Suppressor macrophage treated with lipopolysaccharide for 4 hours (primary cell): ENCODE measurements around the gene OR2B6.
"Not testable (repeated sequence)": the region's sequence is repeated elsewhere in the genome, so short reads cannot be mapped to it uniquely, and the experiment has no call there.

Experiments used
- DNase-seq: peaks from one replicate; pipeline ENCODE4 v3.0.0-alpha.2; 2020

OR2B6 gene

GRCh38 chr6:27956941-27957340, at the start of gene OR2B6:
TSS of gene OR2B6 (plus strand) at chr6:27957241. CDS start at chr6:27957241, 0 bp downstream.
- no peak for DNase-seq

- no peak for DNase-seq
Observed at GRCh38 chr6:27908017-27908416, 49.0 kb upstream of the OR2B6 start.

DNA sequence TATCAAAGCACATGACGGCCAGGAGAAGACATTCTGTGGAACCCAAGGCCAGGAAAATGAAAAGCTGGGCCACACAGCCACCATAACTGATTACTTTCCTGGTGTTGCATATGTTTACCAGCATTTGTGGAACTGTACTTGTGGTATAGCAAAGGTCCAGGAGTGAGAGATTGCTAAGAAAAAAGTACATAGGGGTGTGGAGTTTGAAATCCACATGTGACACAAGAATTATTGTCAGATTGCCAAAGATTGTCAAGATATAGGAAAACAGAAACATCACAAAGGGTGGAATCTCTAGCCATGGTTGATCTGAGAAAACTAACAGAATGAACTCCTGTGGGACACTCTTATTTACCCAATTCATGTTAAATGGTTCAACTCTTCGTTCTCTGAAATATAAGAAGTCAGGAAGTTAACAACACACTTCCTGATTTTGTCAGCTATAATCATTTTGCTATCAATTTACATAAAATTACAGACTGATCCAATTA, 45.0 kb upstream of the OR2B6 start, which contains the start of gene OR2B2:
TSS of gene OR2B2 (minus strand) at position 441 of the 491 bp plus-strand sequence. CDS start at position 364, 77 bp downstream.
- DNase-seq, result no peak

DNA sequence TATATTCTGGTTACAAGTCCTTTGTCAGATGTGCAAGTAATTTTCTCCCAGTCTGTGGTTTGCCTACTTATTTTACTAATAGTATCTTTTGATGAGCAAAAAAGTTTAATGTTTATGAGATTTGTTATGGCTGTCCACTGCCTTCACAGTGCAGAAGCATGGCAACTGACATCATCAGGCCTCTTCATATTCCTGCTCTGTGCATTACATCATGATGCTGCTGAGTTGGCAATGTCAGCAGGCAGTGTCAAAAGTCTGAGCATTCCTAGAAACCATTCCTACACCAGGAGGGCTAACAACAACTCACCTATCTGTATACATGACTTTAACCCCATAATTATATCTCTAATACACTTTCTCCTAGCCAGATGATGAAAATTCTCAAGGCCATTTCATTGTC, 34.1 kb upstream of the OR2B6 start:
- DNase-seq, result no peak

DNA sequence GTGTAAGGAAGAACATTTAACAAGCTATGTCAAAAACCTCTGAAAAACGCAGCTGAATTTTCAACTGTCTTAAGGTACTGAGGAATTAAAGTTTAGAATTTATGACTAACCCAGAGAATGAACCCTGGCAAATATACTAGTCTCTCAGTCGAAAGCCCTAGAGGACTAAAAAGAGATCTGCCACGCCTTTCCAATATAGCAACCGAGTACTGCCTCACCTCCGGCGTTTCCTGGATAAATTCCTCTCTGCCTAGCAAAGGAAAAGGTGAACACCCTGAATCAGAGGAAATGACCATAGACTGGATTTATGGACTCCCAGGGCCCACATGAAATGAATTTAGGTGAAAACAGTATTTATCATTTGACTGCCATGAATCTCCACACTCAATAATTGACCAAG, 32.9 kb upstream of the OR2B6 start:
- no peak for DNase-seq

DNA sequence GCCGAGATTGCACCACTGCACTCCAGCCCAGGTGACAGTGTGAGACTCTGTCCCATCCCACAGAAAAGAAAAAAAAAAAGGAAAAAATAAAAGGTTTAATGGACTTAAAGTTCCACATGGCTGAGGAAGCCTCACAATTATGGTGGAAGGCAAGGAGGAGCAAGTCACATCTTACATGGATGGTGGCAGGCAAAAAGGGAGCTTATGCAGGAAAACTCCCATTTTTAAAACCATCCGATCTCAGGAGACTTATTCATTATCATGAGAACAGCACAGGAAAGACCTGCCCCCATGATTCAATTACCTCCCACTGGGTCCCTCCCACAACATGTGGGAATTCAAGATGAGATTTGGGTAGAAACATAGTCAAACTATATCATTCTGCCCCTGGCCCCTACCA, 29.0 kb upstream of the OR2B6 start:
- not testable (repeated sequence) for DNase-seq

DNA sequence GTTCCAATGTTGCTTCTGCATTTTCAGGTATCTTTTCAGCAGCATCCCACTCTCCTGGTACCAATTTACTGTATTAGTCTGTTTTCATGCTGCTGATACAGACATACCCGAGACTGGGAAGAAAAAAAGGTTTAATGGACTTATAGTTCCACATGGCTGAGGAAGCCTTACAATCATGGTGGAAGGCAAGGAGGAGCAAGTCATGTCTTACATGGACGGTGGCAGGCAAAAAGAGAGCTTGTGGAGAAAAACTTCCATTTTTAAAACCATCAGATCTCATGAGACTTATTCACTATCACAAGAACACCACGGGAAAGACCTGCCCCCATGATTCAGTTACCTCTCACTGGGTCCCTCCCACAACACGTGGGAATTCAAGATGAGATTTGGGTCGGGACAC, 27.1 kb upstream of the OR2B6 start:
- not testable (repeated sequence) for DNase-seq

GRCh38 chr6:27931209-27931608, 25.8 kb upstream of the OR2B6 start:
- DNase-seq, result no peak

- no peak for DNase-seq
Observed at GRCh38 chr6:27940766-27941165, 16.3 kb upstream of the OR2B6 start.

GRCh38 chr6:27943072-27943471, 14.0 kb upstream of the OR2B6 start:
- not testable (repeated sequence) for DNase-seq

DNA sequence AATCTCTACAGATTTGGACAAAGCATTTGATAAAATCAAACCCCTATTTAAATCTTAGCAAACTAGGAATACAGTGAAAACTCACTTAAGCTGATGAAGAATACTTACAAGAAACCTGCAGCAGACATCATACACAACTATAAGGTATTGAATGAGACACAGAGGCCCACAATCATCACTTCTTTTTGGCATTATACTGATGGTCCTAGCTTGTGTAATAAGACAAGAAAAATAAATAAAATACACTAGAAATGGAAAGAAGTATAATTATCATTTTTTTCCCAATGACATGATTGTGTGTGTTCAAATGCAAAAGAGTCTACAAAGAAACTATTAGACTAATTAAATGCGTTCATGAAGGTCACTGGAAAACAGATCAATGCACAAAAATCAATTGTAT, 8.8 kb upstream of the OR2B6 start:
- DNase-seq, result no peak

GRCh38 chr6:27951040-27951439, 6.0 kb upstream of the OR2B6 start:
- no peak for DNase-seq

- no peak for DNase-seq
Observed at GRCh38 chr6:27957516-27957915, 475 bp downstream of the OR2B6 start.

GRCh38 chr6:27962506-27962905, 5.5 kb downstream of the OR2B6 start:
- DNase-seq, result no peak

- DNase-seq, result no peak
Observed at GRCh38 chr6:27966044-27966443, 9.0 kb downstream of the OR2B6 start.

GRCh38 chr6:27966816-27967426, 9.9 kb downstream of the OR2B6 start:
- DNase-seq, result no peak

DNA sequence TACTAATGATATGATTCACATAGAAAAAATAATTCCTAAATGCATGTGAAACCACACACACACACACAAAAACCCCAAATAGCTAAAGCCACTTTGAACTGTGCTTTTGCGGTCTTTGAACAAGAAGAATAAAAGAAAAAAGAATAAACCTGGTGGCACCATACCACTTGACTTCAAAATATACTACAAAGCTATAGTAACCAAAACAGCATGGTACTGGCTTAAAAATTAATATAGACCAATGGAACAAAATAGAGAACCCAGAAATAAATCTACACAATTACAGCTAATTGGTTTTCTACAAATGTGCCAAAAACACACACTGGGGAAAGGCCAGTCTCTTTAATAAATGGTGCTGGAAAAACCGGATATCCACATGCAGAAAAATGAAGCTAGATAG, 13.4 kb downstream of the OR2B6 start:
- no peak for DNase-seq

GRCh38 chr6:27972750-27973149, 15.7 kb downstream of the OR2B6 start:
- DNase-seq, result no peak

DNA sequence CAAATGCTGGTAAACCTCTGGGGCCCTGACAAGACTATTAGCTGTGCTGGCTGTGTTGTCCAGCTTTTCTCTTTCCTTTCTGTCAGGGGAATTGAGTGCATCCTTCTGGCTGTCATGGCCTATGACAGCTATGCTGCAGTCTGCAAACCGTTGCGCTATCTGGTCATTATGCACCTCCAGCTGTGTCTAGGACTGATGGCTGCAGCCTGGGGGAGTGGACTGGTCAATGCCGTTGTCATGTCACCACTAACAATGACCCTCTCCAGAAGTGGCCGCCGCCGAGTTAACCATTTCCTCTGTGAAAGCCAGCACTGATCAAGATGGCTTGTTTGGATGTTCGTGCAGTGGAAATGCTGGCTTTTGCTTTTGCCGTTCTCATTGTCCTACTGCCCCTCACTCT, 20.3 kb downstream of the OR2B6 start:
- no peak for DNase-seq

DNA sequence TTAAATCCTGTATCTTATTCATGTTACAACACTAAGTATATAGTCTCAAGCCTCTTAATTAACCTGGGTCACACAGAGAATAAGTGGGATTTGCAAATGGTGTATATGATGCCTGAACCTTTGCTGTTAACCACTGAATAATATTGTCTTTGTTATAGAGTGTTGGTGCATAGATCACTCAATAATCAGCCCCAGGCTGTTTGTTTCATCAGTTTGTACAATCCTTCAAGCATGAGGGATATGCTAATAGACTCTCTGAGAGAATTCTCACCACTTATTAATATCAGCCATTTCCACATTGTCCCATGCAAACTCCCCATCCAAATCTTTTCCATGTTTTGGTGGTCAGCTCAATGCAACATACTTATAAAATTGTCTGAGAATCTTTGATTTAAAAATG, 21.7 kb downstream of the OR2B6 start:
- DNase-seq, result no peak

GRCh38 chr6:27980111-27980510, 23.1 kb downstream of the OR2B6 start:
- DNase-seq, result no peak

- no peak for DNase-seq
Observed at GRCh38 chr6:27986928-27987725, 30.1 kb downstream of the OR2B6 start.

- DNase-seq, result no peak
Observed at GRCh38 chr6:27994616-27995015, 37.6 kb downstream of the OR2B6 start.

GRCh38 chr6:28000351-28001045, 43.5 kb downstream of the OR2B6 start:
- no peak for DNase-seq
